GM23248 (cell line): Measurements from ENCODE around the gene TTC22.

Experiments used
- EZH2 ChIP-seq: fragments of 200-600 bp; sonication (generic); IDR thresholded peaks from 2 replicates; pipeline ENCODE4 v1.6.1; 2018; ENCODE audit warnings: antibody characterized with exemption, mild to moderate bottlenecking; ENCODE audit not compliant: insufficient read depth, poor library complexity, severe bottlenecking
- EZH2phosphoT487 ChIP-seq: fragments of 200-600 bp; sonication (generic); IDR thresholded peaks from 2 replicates; pipeline ENCODE4 v1.6.1; 2018; ENCODE audit warnings: antibody characterized with exemption, moderate library complexity, mild to moderate bottlenecking, low read depth; ENCODE audit not compliant: insufficient read depth

DNA sequence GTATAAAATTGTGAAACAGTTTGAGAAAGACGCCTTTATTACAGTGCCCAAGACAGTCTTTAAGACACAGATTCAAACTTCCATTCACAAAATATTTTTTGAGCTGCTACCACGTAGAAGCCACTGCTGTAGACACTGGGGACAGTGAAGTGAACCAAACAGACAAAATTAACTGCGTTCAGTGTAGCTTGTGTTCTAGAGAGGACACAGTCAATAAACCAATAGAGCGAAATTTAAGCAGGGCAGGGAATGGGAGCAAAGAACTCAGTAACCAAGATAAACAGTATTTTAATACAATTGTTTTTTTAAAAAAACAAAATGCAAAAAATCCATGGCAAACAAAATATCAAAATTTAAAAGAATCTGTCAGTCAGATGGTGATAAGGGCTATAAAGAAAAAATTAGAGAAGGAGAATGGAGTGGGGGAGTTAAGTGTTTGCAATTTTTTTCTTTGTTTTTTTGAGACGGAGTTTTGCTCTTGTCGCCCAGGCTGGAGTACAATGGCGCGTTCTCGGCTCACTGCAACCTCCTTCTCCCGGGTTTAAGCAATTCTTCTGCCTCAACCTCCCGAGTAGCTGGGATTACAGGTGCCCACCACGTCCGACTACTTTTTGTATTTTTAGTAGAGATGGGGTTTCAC lies 36.1 kb downstream of the TTC22 start:
- TF ChIP-seq EZH2phosphoT487 = no peak
- TF ChIP-seq EZH2 = no peak
